A549 (cell line): ENCODE results near the gene DTX4. TPM values are rescaled to one million over a fixed set of nuclear protein-coding genes. Genes with fewer than 3 reads are reported as not detected.
A peak's percentile ranks its signal among the peaks of the same experiment; 100 is the strongest.

Source experiments
- ATAC-seq, 2 experiments: fragments of 200-7000 bp in 1 of 2; fragments of >200 bp in 1 of 2; cut with Nextera tagmentation in 1 of 2; cut with Tn5 transposase in 1 of 2; 3 replicates each; pipeline versions ENCODE4 v1.8.0 to v1.9.1; 2018 to 2020; ENCODE audit warnings: mild to moderate bottlenecking in 1 of 2, moderate library complexity in 1 of 2
- CTCF ChIA-PET: fragments of 300-600 bp; sonication (Branson Sonifier 250); formaldehyde crosslinking; extraction: SDS; loops from one replicate; lab custom pipeline; 2021; ENCODE audit warnings: antibody characterized with exemption, inconsistent platforms; lab: Yijun Ruan, JAX
- POLR2A ChIA-PET: fragments of 350-600 bp; formaldehyde crosslinking; extraction: SDS; loops from one replicate; lab custom pipeline; 2021; ENCODE audit warnings: antibody characterized with exemption, inconsistent platforms; lab: Yijun Ruan, JAX
- DNase-seq, 2 experiments: peaks; one replicate each; pipeline versions ENCODE4 v3.0.0 to v3.0.0-alpha.2; 2011 to 2016; ENCODE audit warnings: low read depth in 1 of 2, low spot score in 1 of 2
- FAIRE-seq: peaks from 2 replicates; lab custom pipeline; 2011; peaks lifted over from hg19 to GRCh38; lab: Jason Lieb, UNC
- H3K27ac ChIP-seq, 2 experiments: fragments of >200 bp; sonication (Bioruptor Twin); formaldehyde crosslinking; 3 replicates each; pipeline ENCODE4 v1.5.1; 2016 to 2017
- H3K4me1 ChIP-seq: fragments of >200 bp; sonication (Bioruptor Twin); formaldehyde crosslinking; 3 replicates; pipeline ENCODE4 v1.6.1; 2016
- H3K4me2 ChIP-seq: fragments of >200 bp; sonication (Bioruptor Twin); formaldehyde crosslinking; 3 replicates; pipeline ENCODE4 v1.6.1; 2016
- H3K4me3 ChIP-seq: fragments of >200 bp; sonication (Bioruptor Twin); formaldehyde crosslinking; 3 replicates; pipeline ENCODE4 v1.5.1; 2016
- H3K9me3 ChIP-seq: fragments of >200 bp; sonication (Bioruptor Twin); formaldehyde crosslinking; 3 replicates; pipeline ENCODE4 v1.6.1; 2016
- CHD2 ChIP-seq: fragments of 150-350 bp; IDR thresholded peaks from 2 replicates; pipeline ENCODE4 v1.6.1; 2014; ENCODE audit warnings: low read length; ENCODE audit not compliant: partially characterized antibody
- CTCF ChIP-seq: fragments of >200 bp; sonication (Bioruptor Twin); formaldehyde crosslinking; IDR thresholded peaks from 3 replicates; pipeline ENCODE4 v1.5.1; 2016
- EHF ChIP-seq: fragments of 250-450 bp; sonication (Bioruptor Pico); IDR thresholded peaks from 2 replicates; pipeline ENCODE4 v1.5.0; 2020; ENCODE audit warnings: mild to moderate bottlenecking
- ESRRA ChIP-seq: fragments of 150-350 bp; IDR thresholded peaks from 2 replicates; pipeline ENCODE4 v1.6.1; 2014; ENCODE audit warnings: mild to moderate bottlenecking, low read length, borderline replicate concordance
- FOSL2 ChIP-seq, 2 experiments: fragments of 450-650 bp in 1 of 2; fragments of >200 bp in 1 of 2; sonication (Bioruptor Twin) in 1 of 2; formaldehyde crosslinking; IDR thresholded peaks; 2 replicates each; pipeline versions ENCODE4 v1.5.0 to v1.6.1; 2016 to 2020; ENCODE audit warnings: mild to moderate bottlenecking in 1 of 2, moderate library complexity in 1 of 2
- HMGXB4 ChIP-seq: fragments of 250-450 bp; sonication (Bioruptor Pico); IDR thresholded peaks from 2 replicates; pipeline ENCODE4 v1.5.0; 2021; ENCODE audit warnings: mild to moderate bottlenecking, moderate library complexity, borderline replicate concordance
- HOXB13 ChIP-seq: fragments of 250-450 bp; sonication (Bioruptor Pico); IDR thresholded peaks from 2 replicates; pipeline ENCODE4 v1.5.0; 2020; ENCODE audit warnings: low read depth, mild to moderate bottlenecking, moderate library complexity
- KDM5A ChIP-seq: fragments of 200-600 bp; sonication (generic); IDR thresholded peaks from 2 replicates; pipeline ENCODE4 v1.6.1; 2016; ENCODE audit warnings: antibody characterized with exemption, mild to moderate bottlenecking
- MAZ ChIP-seq: fragments of 150-350 bp; IDR thresholded peaks from 2 replicates; pipeline ENCODE4 v1.6.1; 2014; ENCODE audit warnings: antibody characterized with exemption, low read depth, low read length, borderline replicate concordance
- NR3C1 ChIP-seq: fragments of >200 bp; sonication (Bioruptor Twin); formaldehyde crosslinking; IDR thresholded peaks from 3 replicates; pipeline ENCODE4 v1.6.1; 2017
- POLR2A ChIP-seq: IDR thresholded peaks from 2 replicates; pipeline ENCODE4 v1.6.1; 2012; ENCODE audit warnings: mild to moderate bottlenecking, low read length
- REST ChIP-seq: fragments of 200-600 bp; sonication (generic); IDR thresholded peaks from 2 replicates; pipeline ENCODE4 v1.6.1; 2016; ENCODE audit warnings: antibody characterized with exemption, mild to moderate bottlenecking, moderate library complexity
- RFX5 ChIP-seq: fragments of 450-650 bp; IDR thresholded peaks from 2 replicates; pipeline ENCODE4 v1.7.1; 2014; ENCODE audit warnings: antibody characterized with exemption, mild to moderate bottlenecking, moderate library complexity
- RNF2 ChIP-seq: fragments of 200-600 bp; sonication (generic); IDR thresholded peaks from 2 replicates; pipeline ENCODE4 v1.6.1; 2016; ENCODE audit warnings: low read depth, mild to moderate bottlenecking, antibody characterized with exemption, moderate library complexity, borderline replicate concordance
- SREBF2 ChIP-seq: fragments of 450-650 bp; IDR thresholded peaks from 2 replicates; pipeline ENCODE4 v1.6.1; 2014; ENCODE audit warnings: mild to moderate bottlenecking, moderate library complexity
- TFCP2L1 ChIP-seq: fragments of 250-450 bp; sonication (Bioruptor Pico); IDR thresholded peaks from 2 replicates; pipeline ENCODE4 v1.5.0; 2021; ENCODE audit warnings: mild to moderate bottlenecking
- ZNF302 ChIP-seq: fragments of 250-450 bp; sonication (Bioruptor Pico); IDR thresholded peaks from 2 replicates; pipeline ENCODE4 v1.9.0; 2021; ENCODE audit warnings: inconsistent platforms, mild to moderate bottlenecking, moderate library complexity
- ZSCAN20 ChIP-seq: fragments of 250-450 bp; sonication (Bioruptor Pico); IDR thresholded peaks from 2 replicates; pipeline ENCODE4 v1.8.0; 2022; ENCODE audit warnings: mild to moderate bottlenecking, moderate library complexity
- WGBS: methylation state at CpG from one replicate; pipeline ENCODE4 v1.1.6; 2017; ENCODE audit errors: missing lambda C conversion rate; 5-methylcytosine and 5-hydroxymethylcytosine counted together
- polyA plus RNA-seq, 4 experiments: library from polyadenylated mRNA; depleted of rRNA in 3 of 4; stranded (reverse); fragments of >200 nt; fragmentation: RNase III in 1 of 4; extraction: RNeasy Plus Mini Kit Qiagen cat#74134 plus additional on column Dnase treatment in 1 of 4; gene quantifications; 2 replicates in 3 of 4; 3 replicates in 1 of 4; pipeline ENCODE4 v1.2.3, GENCODE V29; 2011 to 2017
- TF ChIP-seq, protein P1 (sequence below): fragments of 450-650 bp; IDR thresholded peaks from 2 replicates; pipeline ENCODE4 v1.6.1; 2014; ENCODE audit warnings: antibody characterized with exemption

The DTX4 gene
- polyA plus RNA-seq, 2 of the 4 experiments (the other 2 are of a cell fraction), result 0.97 to 3.1 TPM

DNA sequence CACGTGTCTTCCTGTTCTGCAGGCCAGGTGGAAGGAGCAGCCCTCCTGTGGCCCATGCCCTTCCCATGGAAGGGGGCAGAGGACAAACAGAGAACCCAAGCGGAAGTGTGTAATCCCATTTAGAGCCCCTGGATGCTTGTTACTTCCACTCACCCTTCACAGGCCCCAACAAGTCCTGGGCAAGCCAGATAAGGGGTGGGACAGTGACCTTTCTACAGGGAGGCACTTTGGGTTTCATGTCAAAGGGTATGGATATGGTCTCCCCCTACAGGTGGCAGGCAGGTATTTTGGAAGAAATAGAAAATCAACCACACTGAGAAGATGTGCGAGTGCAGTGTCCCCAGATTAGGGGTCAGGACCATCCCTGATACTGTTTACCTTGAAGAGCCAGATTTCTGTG lies 29.4 kb downstream of the DTX4 start:
- ATAC-seq, result peak; percentile 51 to 54; a peak in 2 of 6 replicates
- no peak for TF ChIP-seq FOSL2 (IDR thresholded peaks at IDR 0.05)
- no peak for TF ChIP-seq FOSL2 (CRISPR knock-in tag; IDR thresholded peaks at IDR 0.05)
- peak; percentile 7; the same call in 1 of the 3 replicates for TF ChIP-seq CTCF
- no peak for TF ChIP-seq HMGXB4 (CRISPR knock-in tag)
- no peak for TF ChIP-seq ZSCAN20
- no peak for TF ChIP-seq POLR2A
- no peak for TF ChIP-seq REST
- TF ChIP-seq, all 56 proteins: peak for 1
- H3K9me3 ChIP-seq, result no peaks in the 10 kb centered on the region
- ChIA-PET POLR2A (no interaction called here), CTCF (interaction anchor here (0.8 to 12.3 kb wide), 4 partner anchors 8 to 27 kb away, joined by 3 to 161 read pairs (median 9); partner anchors contain the start of gene DTX4)
- H3K4me2 ChIP-seq, result no peak overlapping the region
- DNase-seq (no peak), FAIRE-seq (no peak)
- 86% methylated on average over 3 of the region's 3 CpGs for WGBS
- H3K4me1 ChIP-seq, result no peaks in the 10 kb centered on the region
- H3K4me3 ChIP-seq, result no peak overlapping the region
- H3K27ac ChIP-seq, result no peak overlapping the region

DNA sequence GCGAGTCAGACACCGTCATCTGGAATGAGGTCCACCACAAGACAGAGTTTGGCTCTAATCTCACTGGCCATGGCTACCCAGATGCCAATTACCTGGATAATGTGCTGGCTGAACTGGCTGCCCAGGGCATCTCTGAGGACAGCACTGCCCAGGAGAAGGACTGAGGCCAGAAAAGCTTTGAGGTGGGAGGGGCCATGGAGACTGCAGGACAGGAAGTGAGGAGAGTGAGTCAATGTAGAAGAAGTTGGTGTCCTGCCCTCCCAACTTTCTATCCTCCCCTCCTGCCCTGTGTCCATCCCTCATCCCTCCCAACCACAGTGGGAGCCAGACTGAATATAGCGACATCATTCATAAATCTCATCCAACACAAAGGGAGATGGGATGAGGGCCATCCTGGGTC lies 32.8 kb downstream of the DTX4 start:
- CTCF ChIA-PET, result interaction anchor here (0.9 to 12.3 kb wide), 7 partner anchors 11 to 226 kb away, joined by 3 to 161 read pairs (median 4); partner anchors contain the start of gene DTX4
- no peak for DNase-seq
- no peak for ATAC-seq

More for the DNA sequence above, 32.8 kb downstream of the DTX4 start:
- TF ChIP-seq REST, result no peak
- TF ChIP-seq ESRRA, result no peak
- TF ChIP-seq HOXB13 (CRISPR knock-in tag), result no peak
- TF ChIP-seq ZNF302 (CRISPR knock-in tag), result no peak
- TF ChIP-seq RNF2, result no peak
- no peak for TF ChIP-seq RFX5
- no peak for TF ChIP-seq KDM5A
- no peak for TF ChIP-seq MAZ
- TF ChIP-seq CHD2, result no peak
- no peak for TF ChIP-seq EHF (CRISPR knock-in tag)
- TF ChIP-seq SREBF2, result no peak
- TF ChIP-seq TFCP2L1 (CRISPR knock-in tag), result no peak
- no peak for TF ChIP-seq NR3C1
- TF ChIP-seq, protein P1, sequence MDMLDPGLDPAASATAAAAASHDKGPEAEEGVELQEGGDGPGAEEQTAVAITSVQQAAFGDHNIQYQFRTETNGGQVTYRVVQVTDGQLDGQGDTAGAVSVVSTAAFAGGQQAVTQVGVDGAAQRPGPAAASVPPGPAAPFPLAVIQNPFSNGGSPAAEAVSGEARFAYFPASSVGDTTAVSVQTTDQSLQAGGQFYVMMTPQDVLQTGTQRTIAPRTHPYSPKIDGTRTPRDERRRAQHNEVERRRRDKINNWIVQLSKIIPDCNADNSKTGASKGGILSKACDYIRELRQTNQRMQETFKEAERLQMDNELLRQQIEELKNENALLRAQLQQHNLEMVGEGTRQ, result no peak
- H3K4me3 ChIP-seq, result no peak overlapping the region
- H3K4me2 ChIP-seq, result no peak overlapping the region
- H3K27ac ChIP-seq, result no peak overlapping the region
- no peaks in the 10 kb centered on the region for H3K9me3 ChIP-seq
- POLR2A ChIA-PET, result no interaction called here
- no peak for FAIRE-seq
- 84% methylated on average over 3 of the region's 3 CpGs for WGBS
- no peaks in the 10 kb centered on the region for H3K4me1 ChIP-seq
